ENCODE measurements around the gene CSGALNACT2. TPM values are rescaled to one million over a fixed set of nuclear protein-coding genes. Genes with fewer than 3 reads are reported as not detected.

The CSGALNACT2 gene
- polyA plus RNA-seq, 1 of the 3 experiments (the other 2 are of a cell fraction): 11.5 TPM

DNA sequence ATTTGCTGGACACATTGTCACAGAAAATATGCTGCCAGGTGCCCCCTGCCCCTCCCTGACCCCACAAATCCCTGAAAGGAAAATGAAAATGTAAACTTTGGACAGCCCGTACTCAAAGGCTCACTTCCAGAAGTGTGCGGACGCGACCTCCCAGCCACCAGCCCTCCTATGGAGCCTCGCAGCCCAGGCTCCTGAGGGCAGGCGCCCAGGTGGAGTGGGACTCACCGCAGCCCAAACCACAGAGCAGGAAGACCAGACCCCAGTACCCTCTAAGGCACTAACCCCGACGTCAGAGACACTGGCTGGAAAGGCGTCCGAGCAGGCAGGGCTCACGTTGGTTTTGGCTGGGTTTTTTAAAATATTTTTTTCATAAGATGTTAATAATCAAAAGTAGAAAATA lies 57.3 kb downstream of the CSGALNACT2 start:
- Histone ChIP-seq H3K9me2 (no peaks in the 10 kb centered on the region), H3K4me2 (no peak overlapping the region), H2AFZ (ENCODE audit: low read depth) (no peak overlapping the region), H3K27me3 (ENCODE audit: insufficient read depth) (no peaks in the 10 kb centered on the region), H3K79me2 (ENCODE audit: insufficient read depth) (no peaks in the 10 kb centered on the region), H4K20me1 (ENCODE audit: insufficient read depth) (no peaks in the 10 kb centered on the region), H3K9me3 (no peaks in the 10 kb centered on the region), H3K4me3 (ENCODE audit: low read depth in 2 of 2, low read length in 1 of 2) (no peak overlapping the region), H3K4me1 (ENCODE audit: control insufficient read depth in 1 of 2, insufficient read depth in 2 of 2, low read depth in 1 of 2, low read length in 1 of 2) (peaks cover 0 to 9% of the 10 kb centered on the region in 2 experiments; a peak in 2 of 4 replicates), H3K9ac (no peak overlapping the region), H3K36me3 (replicated peaks in 1 of 2; ENCODE audit: control insufficient read depth in 1 of 2, insufficient read depth in 2 of 2, low read length in 1 of 2) (peaks cover 0 to 4% of the 10 kb centered on the region in 2 experiments), H3K27ac (ENCODE audit: low read depth in 2 of 2, low read length in 1 of 2) (no peak overlapping the region), H3F3A (replicated peaks; ENCODE audit: insufficient read depth) (peaks cover 4% of the 10 kb centered on the region)
- POLR2A ChIA-PET: no interaction called here
- TF ChIP-seq TCF12 (IDR thresholded peaks at IDR 0.05) (no peak), POLR2AphosphoS5 (IDR thresholded peaks at IDR 0.05; ENCODE audit: low read depth, low read length) (no peak), NRF1 (IDR thresholded peaks at IDR 0.05; ENCODE audit: low read depth, low read length) (no peak), GATA2 (CRISPR knock-in tag; IDR thresholded peaks at IDR 0.05) (no peak), RAD21 (IDR thresholded peaks at IDR 0.05; ENCODE audit: low read length) (no peak), SMC3 (IDR thresholded peaks at IDR 0.05; ENCODE audit: low read depth, low read length) (no peak), SIN3A (IDR thresholded peaks at IDR 0.05; ENCODE audit: borderline replicate concordance, low read depth, low read length) (no peak), YY1 (IDR thresholded peaks at IDR 0.05; ENCODE audit: low read depth) (no peak), GABPA (IDR thresholded peaks at IDR 0.05; ENCODE audit: low read depth) (no peak)
- TF ChIP-seq, protein P1, sequence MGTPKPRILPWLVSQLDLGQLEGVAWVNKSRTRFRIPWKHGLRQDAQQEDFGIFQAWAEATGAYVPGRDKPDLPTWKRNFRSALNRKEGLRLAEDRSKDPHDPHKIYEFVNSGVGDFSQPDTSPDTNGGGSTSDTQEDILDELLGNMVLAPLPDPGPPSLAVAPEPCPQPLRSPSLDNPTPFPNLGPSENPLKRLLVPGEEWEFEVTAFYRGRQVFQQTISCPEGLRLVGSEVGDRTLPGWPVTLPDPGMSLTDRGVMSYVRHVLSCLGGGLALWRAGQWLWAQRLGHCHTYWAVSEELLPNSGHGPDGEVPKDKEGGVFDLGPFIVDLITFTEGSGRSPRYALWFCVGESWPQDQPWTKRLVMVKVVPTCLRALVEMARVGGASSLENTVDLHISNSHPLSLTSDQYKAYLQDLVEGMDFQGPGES (IDR thresholded peaks at IDR 0.05; ENCODE audit: low read depth, low read length): no peak
- TF ChIP-seq, protein P2, sequence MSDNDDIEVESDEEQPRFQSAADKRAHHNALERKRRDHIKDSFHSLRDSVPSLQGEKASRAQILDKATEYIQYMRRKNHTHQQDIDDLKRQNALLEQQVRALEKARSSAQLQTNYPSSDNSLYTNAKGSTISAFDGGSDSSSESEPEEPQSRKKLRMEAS (IDR thresholded peaks at IDR 0.05; ENCODE audit: low read depth): no peak
- CTCF ChIA-PET: no interaction called here
- DNase-seq: peak; percentile 9
- 92% methylated on average over 12 of the region's 12 CpGs for WGBS (ENCODE audit: low lambda C conversion rate)

DNA sequence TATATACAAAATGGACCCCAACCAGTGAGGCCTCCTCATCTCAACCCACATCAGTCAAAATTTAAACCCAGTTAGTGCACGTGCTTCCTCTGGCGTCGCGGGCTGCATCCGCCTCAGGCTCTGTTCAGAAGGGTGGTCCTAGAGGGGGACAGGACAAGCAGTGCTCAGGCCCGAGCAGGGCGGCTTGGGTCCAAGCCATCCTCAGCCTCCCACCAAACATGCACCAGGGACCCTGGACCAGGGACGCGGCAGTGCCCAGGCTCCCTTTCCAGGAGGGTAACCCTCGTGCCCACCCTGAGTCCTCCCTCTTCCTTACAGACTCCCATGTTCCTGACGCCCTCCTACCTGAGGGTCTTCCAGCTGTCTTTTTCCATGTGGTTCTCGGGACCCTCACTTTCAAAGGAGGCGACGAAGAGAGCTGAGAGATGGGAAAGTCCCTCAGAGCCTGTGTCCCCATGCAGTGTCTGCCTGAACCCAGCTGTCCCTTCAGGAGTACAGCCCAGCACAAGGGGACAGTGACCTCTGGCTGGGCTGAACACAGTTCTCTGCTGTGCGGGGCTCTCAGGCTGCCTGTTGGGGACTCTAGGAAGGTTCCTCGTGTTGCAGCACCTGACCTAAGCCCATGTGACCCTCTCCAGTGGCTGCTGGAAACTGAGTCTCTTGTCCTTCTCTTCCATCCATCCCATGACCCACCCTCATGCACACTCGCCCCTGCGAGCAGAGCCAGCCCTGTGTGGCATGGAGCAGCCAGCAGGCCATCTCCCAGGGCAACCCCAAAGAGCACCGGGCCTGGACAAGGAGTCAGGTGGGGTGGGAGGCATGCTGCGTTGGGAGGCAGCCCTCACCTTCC lies 58.1 kb downstream of the CSGALNACT2 start:
- Histone ChIP-seq H3K9ac (no peak overlapping the region), H2AFZ (ENCODE audit: low read depth) (no peak overlapping the region), H3K27me3 (ENCODE audit: insufficient read depth) (no peaks in the 10 kb centered on the region), H3K36me3 (replicated peaks in 1 of 2; ENCODE audit: control insufficient read depth in 1 of 2, insufficient read depth in 2 of 2, low read length in 1 of 2) (peaks cover 0 to 4% of the 10 kb centered on the region in 2 experiments), H3K27ac (ENCODE audit: low read depth in 2 of 2, low read length in 1 of 2) (no peak overlapping the region), H3K9me3 (no peaks in the 10 kb centered on the region), H3F3A (replicated peaks; ENCODE audit: insufficient read depth) (no peaks in the 10 kb centered on the region), H3K4me1 (ENCODE audit: control insufficient read depth in 1 of 2, insufficient read depth in 2 of 2, low read depth in 1 of 2, low read length in 1 of 2) (peaks cover 0 to 9% of the 10 kb centered on the region in 2 experiments; a peak in 1 of 4 replicates), H3K9me2 (no peaks in the 10 kb centered on the region), H3K79me2 (ENCODE audit: insufficient read depth) (no peaks in the 10 kb centered on the region), H4K20me1 (ENCODE audit: insufficient read depth) (no peaks in the 10 kb centered on the region), H3K4me3 (ENCODE audit: low read depth in 2 of 2, low read length in 1 of 2) (no peak overlapping the region), H3K4me2 (no peak overlapping the region)
- ChIA-PET POLR2A (no interaction called here), CTCF (no interaction called here)
- 81% methylated on average over 16 of the region's 20 CpGs for WGBS (ENCODE audit: low lambda C conversion rate)
- DNase-seq: peak; percentile 19
- TF ChIP-seq, protein P3, sequence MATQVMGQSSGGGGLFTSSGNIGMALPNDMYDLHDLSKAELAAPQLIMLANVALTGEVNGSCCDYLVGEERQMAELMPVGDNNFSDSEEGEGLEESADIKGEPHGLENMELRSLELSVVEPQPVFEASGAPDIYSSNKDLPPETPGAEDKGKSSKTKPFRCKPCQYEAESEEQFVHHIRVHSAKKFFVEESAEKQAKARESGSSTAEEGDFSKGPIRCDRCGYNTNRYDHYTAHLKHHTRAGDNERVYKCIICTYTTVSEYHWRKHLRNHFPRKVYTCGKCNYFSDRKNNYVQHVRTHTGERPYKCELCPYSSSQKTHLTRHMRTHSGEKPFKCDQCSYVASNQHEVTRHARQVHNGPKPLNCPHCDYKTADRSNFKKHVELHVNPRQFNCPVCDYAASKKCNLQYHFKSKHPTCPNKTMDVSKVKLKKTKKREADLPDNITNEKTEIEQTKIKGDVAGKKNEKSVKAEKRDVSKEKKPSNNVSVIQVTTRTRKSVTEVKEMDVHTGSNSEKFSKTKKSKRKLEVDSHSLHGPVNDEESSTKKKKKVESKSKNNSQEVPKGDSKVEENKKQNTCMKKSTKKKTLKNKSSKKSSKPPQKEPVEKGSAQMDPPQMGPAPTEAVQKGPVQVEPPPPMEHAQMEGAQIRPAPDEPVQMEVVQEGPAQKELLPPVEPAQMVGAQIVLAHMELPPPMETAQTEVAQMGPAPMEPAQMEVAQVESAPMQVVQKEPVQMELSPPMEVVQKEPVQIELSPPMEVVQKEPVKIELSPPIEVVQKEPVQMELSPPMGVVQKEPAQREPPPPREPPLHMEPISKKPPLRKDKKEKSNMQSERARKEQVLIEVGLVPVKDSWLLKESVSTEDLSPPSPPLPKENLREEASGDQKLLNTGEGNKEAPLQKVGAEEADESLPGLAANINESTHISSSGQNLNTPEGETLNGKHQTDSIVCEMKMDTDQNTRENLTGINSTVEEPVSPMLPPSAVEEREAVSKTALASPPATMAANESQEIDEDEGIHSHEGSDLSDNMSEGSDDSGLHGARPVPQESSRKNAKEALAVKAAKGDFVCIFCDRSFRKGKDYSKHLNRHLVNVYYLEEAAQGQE (IDR thresholded peaks at IDR 0.05; ENCODE audit: low read depth, low read length): no peak
- TF ChIP-seq GATA2 (CRISPR knock-in tag; IDR thresholded peaks at IDR 0.05): no peak
- TF ChIP-seq SMC3 (IDR thresholded peaks at IDR 0.05; ENCODE audit: low read depth, low read length): no peak
- no peak for TF ChIP-seq YY1 (IDR thresholded peaks at IDR 0.05; ENCODE audit: low read depth)
- TF ChIP-seq CHD2 (IDR thresholded peaks at IDR 0.05; ENCODE audit: low read length, partially characterized antibody): no peak
- TF ChIP-seq RCOR1 (IDR thresholded peaks at IDR 0.05; ENCODE audit: low read length): no peak
- no peak for TF ChIP-seq SIN3A (IDR thresholded peaks at IDR 0.05; ENCODE audit: borderline replicate concordance, low read depth, low read length)
- no peak for TF ChIP-seq POLR2AphosphoS5 (IDR thresholded peaks at IDR 0.05; ENCODE audit: low read depth, low read length)
- no peak for TF ChIP-seq TAF1 (IDR thresholded peaks at IDR 0.05; ENCODE audit: borderline replicate concordance, low read depth, low read length)
- TF ChIP-seq, protein P2 (IDR thresholded peaks at IDR 0.05; ENCODE audit: low read depth): no peak
- TF ChIP-seq MEF2A (IDR thresholded peaks at IDR 0.05; ENCODE audit: borderline replicate concordance, low read depth): no peak
- TF ChIP-seq, protein P4, sequence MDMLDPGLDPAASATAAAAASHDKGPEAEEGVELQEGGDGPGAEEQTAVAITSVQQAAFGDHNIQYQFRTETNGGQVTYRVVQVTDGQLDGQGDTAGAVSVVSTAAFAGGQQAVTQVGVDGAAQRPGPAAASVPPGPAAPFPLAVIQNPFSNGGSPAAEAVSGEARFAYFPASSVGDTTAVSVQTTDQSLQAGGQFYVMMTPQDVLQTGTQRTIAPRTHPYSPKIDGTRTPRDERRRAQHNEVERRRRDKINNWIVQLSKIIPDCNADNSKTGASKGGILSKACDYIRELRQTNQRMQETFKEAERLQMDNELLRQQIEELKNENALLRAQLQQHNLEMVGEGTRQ (IDR thresholded peaks at IDR 0.05; ENCODE audit: borderline replicate concordance, low read depth, low read length): no peak
- TF ChIP-seq TCF12 (IDR thresholded peaks at IDR 0.05): no peak
- no peak for TF ChIP-seq RFX5 (IDR thresholded peaks at IDR 0.05; ENCODE audit: low read length)

All from SK-N-SH (cell line).